ENCODE results near the gene PRAMEF20. TPM values are rescaled to one million over a fixed set of nuclear protein-coding genes. Genes with fewer than 3 reads are reported as not detected.
"Not testable (repeated sequence)": the region's sequence is repeated elsewhere in the genome, so short reads cannot be mapped to it uniquely, and the experiment has no call there.

The PRAMEF20 gene
- total and polyA plus RNA-seq, 2 of the 4 experiments (the other 2 are of a cell fraction) = not detected

DNA sequence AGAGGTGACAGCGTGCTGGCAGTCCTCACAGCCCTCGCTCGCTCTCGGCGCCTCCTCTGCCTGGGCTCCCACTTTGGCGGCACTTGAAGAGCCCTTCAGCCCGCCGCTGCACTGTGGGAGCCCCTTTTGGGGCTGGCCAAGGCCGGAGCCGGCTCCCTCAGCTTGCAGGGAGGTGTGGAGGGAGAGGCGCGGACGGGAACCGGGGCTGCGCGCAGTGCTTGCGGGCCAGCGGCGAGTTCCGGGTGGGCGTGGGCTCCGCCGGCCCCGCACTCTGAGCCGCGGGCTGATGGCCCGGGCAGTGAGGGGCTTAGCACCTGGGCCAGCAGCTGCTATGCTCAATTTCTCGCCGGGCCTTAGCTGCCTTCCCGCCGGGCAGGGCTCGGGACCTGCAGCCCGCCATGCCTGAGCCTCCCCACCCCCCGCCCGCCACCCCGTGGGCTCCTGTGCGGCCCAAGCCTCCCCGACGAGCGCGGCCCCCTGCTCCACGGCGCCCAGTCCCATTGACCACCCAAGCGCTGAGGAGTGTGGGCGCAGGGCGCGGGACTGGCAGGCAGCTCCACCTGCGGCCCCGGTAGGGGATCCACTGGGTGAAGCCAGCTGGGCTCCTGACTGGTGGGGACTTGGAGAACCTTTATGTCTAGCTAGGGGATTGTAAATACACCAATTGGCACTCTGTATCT is 29.0 kb downstream of the PRAMEF20 start:
- intact Hi-C loops (cut with micrococcal nuclease); H3K9ac ChIP-seq (ENCODE audit: low read depth, low read length); H3K27me3 ChIP-seq (ENCODE audit: control insufficient read depth, insufficient read depth, low read length); H3K27ac ChIP-seq (ENCODE audit: insufficient read depth, low read length); POLR2A ChIA-PET (ENCODE audit: unreplicated experiment); H3K9me1 ChIP-seq (ENCODE audit: insufficient read depth, low read length); H2AK9ac ChIP-seq (replicated peaks; ENCODE audit: low read depth, low read length, poor library complexity); H3K4me2 ChIP-seq (ENCODE audit: low read depth, low read length); H2BK20ac ChIP-seq (ENCODE audit: low read depth, low read length); CTCF ChIA-PET; H4K20me1 ChIP-seq (ENCODE audit: insufficient read depth, low read length); DNase-seq; H3K23ac ChIP-seq (ENCODE audit: low read depth, low read length); H2AFZ ChIP-seq (replicated peaks; ENCODE audit: low read length, poor library complexity); H3K36me3 ChIP-seq (ENCODE audit: control insufficient read depth, insufficient read depth, low read length); H4K91ac ChIP-seq (ENCODE audit: insufficient read depth, low read depth, low read length); H2BK120ac ChIP-seq (ENCODE audit: low read depth, low read length); H3K4me3 ChIP-seq (ENCODE audit: insufficient read depth, low read depth, low read length); H3K14ac ChIP-seq (replicated peaks; ENCODE audit: low read depth, low read length); H3K18ac ChIP-seq (ENCODE audit: low read depth, low read length); BruUV-seq (replicated peaks); H3K79me1 ChIP-seq (ENCODE audit: low read depth in 1 of 2, low read length in 2 of 2); ATAC-seq (ENCODE audit: low read depth); H3K4ac ChIP-seq (ENCODE audit: low read depth, low read length); in situ Hi-C loops (cut with MboI; ENCODE audit: low sequenced_read_pairs); H4K5ac ChIP-seq (ENCODE audit: low read depth, low read length); H4K8ac ChIP-seq (ENCODE audit: low read depth in 2 of 2, low read length in 2 of 2); dilution Hi-C loops (cut with HindIII; ENCODE audit: low sequenced_read_pairs, unreplicated experiment); H2AK5ac ChIP-seq (ENCODE audit: low read depth, low read length); H2BK5ac ChIP-seq (ENCODE audit: low read depth, low read length, poor library complexity, severe bottlenecking); H2BK15ac ChIP-seq (ENCODE audit: low read depth, low read length); H3K4me1 ChIP-seq (ENCODE audit: control insufficient read depth, insufficient read depth, low read length); H3K56ac ChIP-seq (ENCODE audit: extremely low read depth, insufficient read depth, low read length): not testable (repeated sequence)
- H3K9me3 ChIP-seq (ENCODE audit: control insufficient read depth, insufficient read depth, low read length) = peaks cover 22% of the 10 kb centered on the region
- 85% methylated on average over 16 of the region's 49 CpGs; no CpG with 5 or more reads in 1 of the 2 experiments for WGBS, 2 experiments (ENCODE audit: extremely low coverage in 2 of 2, insufficient read length in 1 of 2)

All from IMR-90 (cell line).